Kidney (tissue), 14 donors: ENCODE data around the gene LAMTOR3. TPM values are rescaled to one million over a fixed set of nuclear protein-coding genes. Genes with fewer than 3 reads are reported as not detected.
A peak's percentile ranks its signal among the peaks of the same experiment; 100 is the strongest.

ENCODE experiments used
- DNase-seq, 5 donors: peaks; one replicate each; pipeline ENCODE4 v3.0.0-alpha.2; 2013 to 2020
- FAIRE-seq: peaks from 2 replicates; lab custom pipeline; 2012; peaks lifted over from hg19 to GRCh38; lab: Jason Lieb, UNC
- H3K27ac ChIP-seq, 2 donors: one replicate each; pipeline ENCODE4 v1.7.0; 2013; ENCODE audit warnings: low read depth in 2 of 2, low read length in 2 of 2, inconsistent platforms in 1 of 2
- H3K27me3 ChIP-seq: one replicate; pipeline ENCODE4 v1.7.1; 2013; ENCODE audit warnings: low read length, inconsistent platforms; ENCODE audit not compliant: control insufficient read depth, insufficient read depth
- H3K36me3 ChIP-seq, 3 donors: one replicate each; pipeline versions ENCODE4 v1.7.0 to v1.7.1; 2013; ENCODE audit warnings: low read length in 3 of 3, control low read depth in 1 of 3, inconsistent platforms in 1 of 3; ENCODE audit not compliant: insufficient read depth in 3 of 3, control insufficient read depth in 2 of 3
- H3K4me1 ChIP-seq, 3 donors: one replicate each; pipeline versions ENCODE4 v1.7.0 to v1.7.1; 2013; ENCODE audit warnings: low read length in 3 of 3, inconsistent platforms in 1 of 3, low read depth in 1 of 3; ENCODE audit not compliant: control insufficient read depth in 2 of 3, insufficient read depth in 2 of 3
- H3K4me3 ChIP-seq, 3 donors: one replicate each; pipeline versions ENCODE4 v1.7.0 to v1.8.1; 2013; ENCODE audit warnings: low read length in 3 of 3, control low read depth in 1 of 3, inconsistent platforms in 1 of 3
- H3K9ac ChIP-seq, 3 donors: one replicate each; pipeline versions ENCODE4 v1.7.0 to v1.7.1; 2013; ENCODE audit warnings: low read length in 3 of 3, control low read depth in 1 of 3, inconsistent platforms in 1 of 3
- H3K9me3 ChIP-seq, 3 donors: one replicate each; pipeline versions ENCODE4 v1.7.0 to v1.7.1; 2013; ENCODE audit warnings: low read length in 3 of 3, control low read depth in 1 of 3, inconsistent platforms in 1 of 3; ENCODE audit not compliant: control insufficient read depth in 2 of 3, insufficient read depth in 1 of 3
- intact Hi-C: fragments of 100-400 bp; cut with DNase I; formaldehyde crosslinking; loops from one replicate; pipeline ENCODE4 v1.11.1; 2022
- polyA plus RNA-seq: library from polyadenylated mRNA; stranded (reverse); fragments of 350-450 nt; fragmentation: Illumina TruSeq; extraction: RNeasy Lipid Tissue Mini Kit (QIAGEN cat#74804); gene quantifications from one replicate; pipeline ENCODE4 v1.2.3, GENCODE V29; 2014; ENCODE audit warnings: low read depth, low replicate concordance; ENCODE audit not compliant: insufficient read depth
- total RNA-seq: library from RNA; stranded (reverse); fragmentation: NEBNext Ultra II Directional; extraction: Animal tissue kit (Norgen Biotek cat#: 25700); gene quantifications from one replicate; pipeline ENCODE4 v1.2.1, GENCODE V29; 2021
- TF ChIP-seq, protein P1 (sequence below): IDR thresholded peaks from 3 replicates; pipeline ENCODE4 v1.5.1; 2012; ENCODE audit warnings: mild to moderate bottlenecking, moderate library complexity, borderline replicate concordance; ENCODE audit not compliant: insufficient read depth; ENCODE audit errors: extremely low read depth
- donor health status: control.
- donor health status: control.
- donor health status: control.
- donor health status: control.
- donor health status: control.
- donor health status: DM: yes; HTN: yes; CAD: no.
- donor health status: Normal renal cell carcinoma (clear cell type).

LAMTOR3 gene
- total and polyA plus RNA-seq, 2 donors from 2014 or later: 46.5 to 71.1 TPM

DNA sequence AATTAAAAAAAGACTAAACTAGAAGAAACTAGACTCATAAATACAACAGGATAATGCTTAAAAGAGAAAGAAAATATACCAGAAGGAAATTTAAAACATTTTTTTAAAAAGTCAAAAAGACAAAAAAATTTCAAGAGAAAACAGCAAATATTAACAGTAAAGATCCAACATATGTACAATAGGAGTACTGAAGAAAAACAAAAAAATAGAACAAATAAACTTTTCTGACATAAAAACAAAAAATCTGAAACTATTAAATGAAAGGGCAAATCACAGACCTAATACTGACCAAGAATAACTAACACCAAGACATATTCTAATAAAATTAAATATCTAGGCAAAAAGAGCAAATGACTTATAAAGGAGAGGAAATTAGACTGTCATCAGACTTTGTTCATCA is 40.7 kb upstream of the LAMTOR3 start:
- intact Hi-C loops: no loop called here

DNA sequence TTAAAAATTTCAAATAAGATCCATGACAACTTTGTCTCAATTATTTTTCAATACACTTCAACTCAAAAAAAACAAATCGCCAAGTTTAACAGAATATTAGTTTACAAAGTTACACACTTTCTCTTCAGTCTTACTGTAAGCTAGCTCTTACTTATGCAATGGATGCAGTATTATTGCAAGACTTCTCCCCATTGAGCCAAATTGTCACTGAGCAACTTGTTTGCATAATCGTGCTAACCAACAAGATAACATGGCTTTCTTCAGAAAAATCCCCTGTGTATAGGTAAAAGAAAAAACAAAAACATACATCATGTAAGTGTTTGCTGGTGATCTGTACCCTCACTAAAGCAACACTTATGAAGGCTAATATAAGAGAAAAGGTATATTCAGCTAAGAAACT is 33.3 kb upstream of the LAMTOR3 start:
- intact Hi-C loops: no loop called here
- Histone ChIP-seq H3K9ac (no peak overlapping the region), H3K9me3 (no peaks in the 10 kb centered on the region), H3K36me3 (peaks cover 0 to 4% (median 0%) of the 10 kb centered on the region in 3 donors), H3K4me3 (no peak overlapping the region), H3K27me3 (no peaks in the 10 kb centered on the region), H3K27ac (no peak overlapping the region), H3K4me1 (no peaks in the 10 kb centered on the region)
- no peak for FAIRE-seq
- TF ChIP-seq, protein P1, sequence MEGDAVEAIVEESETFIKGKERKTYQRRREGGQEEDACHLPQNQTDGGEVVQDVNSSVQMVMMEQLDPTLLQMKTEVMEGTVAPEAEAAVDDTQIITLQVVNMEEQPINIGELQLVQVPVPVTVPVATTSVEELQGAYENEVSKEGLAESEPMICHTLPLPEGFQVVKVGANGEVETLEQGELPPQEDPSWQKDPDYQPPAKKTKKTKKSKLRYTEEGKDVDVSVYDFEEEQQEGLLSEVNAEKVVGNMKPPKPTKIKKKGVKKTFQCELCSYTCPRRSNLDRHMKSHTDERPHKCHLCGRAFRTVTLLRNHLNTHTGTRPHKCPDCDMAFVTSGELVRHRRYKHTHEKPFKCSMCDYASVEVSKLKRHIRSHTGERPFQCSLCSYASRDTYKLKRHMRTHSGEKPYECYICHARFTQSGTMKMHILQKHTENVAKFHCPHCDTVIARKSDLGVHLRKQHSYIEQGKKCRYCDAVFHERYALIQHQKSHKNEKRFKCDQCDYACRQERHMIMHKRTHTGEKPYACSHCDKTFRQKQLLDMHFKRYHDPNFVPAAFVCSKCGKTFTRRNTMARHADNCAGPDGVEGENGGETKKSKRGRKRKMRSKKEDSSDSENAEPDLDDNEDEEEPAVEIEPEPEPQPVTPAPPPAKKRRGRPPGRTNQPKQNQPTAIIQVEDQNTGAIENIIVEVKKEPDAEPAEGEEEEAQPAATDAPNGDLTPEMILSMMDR: no peak
- DNase-seq: no peak

More for the DNA sequence above, 40.7 kb upstream of the LAMTOR3 start:
- H3K9me3 ChIP-seq: peaks cover 2 to 8% (median 4%) of the 10 kb centered on the region in 3 donors
- no peak overlapping the region for H3K9ac ChIP-seq
- no peak overlapping the region for H3K4me3 ChIP-seq
- FAIRE-seq: peak; percentile 94
- TF ChIP-seq, protein P1: no peak
- H3K36me3 ChIP-seq: no peaks in the 10 kb centered on the region
- H3K4me1 ChIP-seq: no peaks in the 10 kb centered on the region
- H3K27ac ChIP-seq: no peak overlapping the region
- no peaks in the 10 kb centered on the region for H3K27me3 ChIP-seq
- DNase-seq: no peak

DNA sequence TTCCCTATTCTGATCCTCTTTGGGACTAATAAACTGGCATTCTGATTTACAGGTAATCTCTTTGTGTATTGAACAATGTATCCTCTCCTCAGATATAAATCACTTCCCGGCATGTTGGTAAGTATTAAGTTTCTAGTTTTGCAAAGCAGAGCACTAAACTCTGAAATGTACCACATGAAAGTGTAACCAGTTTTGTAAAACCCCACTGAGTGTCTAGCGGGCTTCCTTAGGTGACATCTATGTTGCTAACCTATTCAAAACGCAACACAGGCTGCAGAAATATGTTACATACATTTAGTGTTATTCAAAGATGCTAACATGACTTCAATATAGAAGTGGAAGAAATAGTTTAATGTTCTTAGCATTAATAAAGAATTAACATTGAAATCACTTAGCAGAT is 26.9 kb upstream of the LAMTOR3 start:
- no peak overlapping the region for H3K27ac ChIP-seq
- H3K27me3 ChIP-seq: no peaks in the 10 kb centered on the region
- intact Hi-C loops: no loop called here
- no peak overlapping the region for H3K4me3 ChIP-seq
- peaks cover 4 to 19% (median 8%) of the 10 kb centered on the region in 3 donors for H3K36me3 ChIP-seq
- H3K9me3 ChIP-seq: peaks cover 2 to 8% (median 7%) of the 10 kb centered on the region in 3 donors
- DNase-seq (no peak), FAIRE-seq (no peak)
- no peak overlapping the region for H3K9ac ChIP-seq
- TF ChIP-seq, protein P1: no peak
- H3K4me1 ChIP-seq: no peaks in the 10 kb centered on the region

DNA sequence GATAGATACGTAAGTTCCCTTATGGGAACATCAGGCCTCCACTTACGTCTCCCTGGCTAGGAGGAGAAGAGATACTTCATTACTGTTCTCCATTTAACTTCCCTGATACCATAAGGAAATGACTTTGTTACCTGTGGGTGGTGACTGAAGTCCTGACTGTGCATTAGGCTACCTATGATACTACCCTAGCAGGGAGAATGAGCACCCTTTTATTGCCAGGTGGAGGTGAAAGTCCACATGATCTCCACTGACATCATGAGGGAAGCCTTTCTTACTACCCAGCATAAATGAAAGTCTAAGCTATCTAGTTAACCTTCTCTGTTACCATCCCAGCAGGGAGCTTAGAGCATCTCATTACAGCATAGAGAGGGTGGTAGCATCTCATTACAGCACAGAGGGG is 24.4 kb upstream of the LAMTOR3 start:
- TF ChIP-seq, protein P1: no peak
- FAIRE-seq: no peak
- no peaks in the 10 kb centered on the region for H3K4me1 ChIP-seq
- peaks cover 4 to 19% (median 5%) of the 10 kb centered on the region in 3 donors for H3K36me3 ChIP-seq
- intact Hi-C loops: no loop called here
- no peak overlapping the region for H3K27ac ChIP-seq
- DNase-seq: no peak
- no peak overlapping the region for H3K4me3 ChIP-seq
- H3K27me3 ChIP-seq: no peaks in the 10 kb centered on the region
- H3K9ac ChIP-seq: no peak overlapping the region
- peaks cover 2 to 8% (median 7%) of the 10 kb centered on the region in 3 donors for H3K9me3 ChIP-seq
